ENCODE measurements around the gene IVD. TPM values are rescaled to one million over a fixed set of nuclear protein-coding genes. Genes with fewer than 3 reads are reported as not detected.

Gene IVD
- total RNA-seq, 1 donor from 2014 or later = 52.8 TPM

DNA sequence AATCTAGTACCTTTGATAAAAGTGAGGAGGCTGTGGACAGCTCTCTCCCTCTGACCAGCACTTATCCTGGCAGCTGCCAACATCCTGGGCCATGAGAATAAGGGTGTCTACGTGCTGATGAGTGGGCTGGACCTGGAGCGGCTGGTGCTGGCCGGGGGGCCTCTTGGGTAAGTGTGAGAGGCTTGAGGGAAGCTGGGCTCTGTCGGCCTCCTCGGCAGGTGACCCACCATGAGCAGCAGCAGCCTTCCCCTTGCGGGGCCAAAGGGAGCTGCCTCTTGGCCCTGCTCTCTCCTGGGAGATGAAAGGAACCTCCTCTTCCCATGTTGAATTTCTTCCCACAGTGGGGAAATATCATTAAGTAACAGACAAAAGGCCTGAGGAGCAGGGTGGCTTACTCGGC, 9.2 kb downstream of the IVD start:
- no peak for DNase-seq

DNA sequence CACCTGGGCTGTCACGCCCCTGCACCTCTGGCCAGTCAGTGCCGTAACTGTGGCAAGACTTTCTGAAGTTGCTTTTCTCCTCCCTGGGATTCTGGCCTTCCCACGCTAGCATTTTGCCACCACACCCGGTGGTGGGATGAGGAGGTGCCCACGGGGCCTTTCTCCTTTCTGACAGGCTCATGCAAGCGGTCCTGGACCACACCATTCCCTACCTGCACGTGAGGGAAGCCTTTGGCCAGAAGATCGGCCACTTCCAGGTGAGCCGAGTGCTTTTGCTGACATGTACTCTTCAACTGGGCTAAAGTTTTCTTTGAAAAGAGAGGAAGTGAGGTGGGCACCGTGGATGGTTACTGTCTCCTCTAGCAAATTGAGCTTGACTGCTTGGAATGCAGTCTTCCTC, 9.6 kb downstream of the IVD start:
- no peak for DNase-seq

DNA sequence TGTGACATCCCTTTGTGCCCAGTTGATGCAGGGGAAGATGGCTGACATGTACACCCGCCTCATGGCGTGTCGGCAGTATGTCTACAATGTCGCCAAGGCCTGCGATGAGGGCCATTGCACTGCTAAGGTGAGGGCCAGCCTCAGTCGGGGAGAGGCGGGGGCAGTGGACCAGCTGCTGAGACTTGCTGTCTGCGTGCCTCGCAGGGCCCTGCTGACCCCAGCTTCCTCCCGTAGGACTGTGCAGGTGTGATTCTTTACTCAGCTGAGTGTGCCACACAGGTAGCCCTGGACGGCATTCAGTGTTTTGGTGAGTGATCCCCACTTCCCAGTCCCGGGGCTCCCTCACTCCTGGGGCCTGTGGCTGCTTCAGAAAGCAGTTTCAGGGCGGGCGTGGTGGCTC, 10.5 kb downstream of the IVD start:
- DNase-seq = no peak

DNA sequence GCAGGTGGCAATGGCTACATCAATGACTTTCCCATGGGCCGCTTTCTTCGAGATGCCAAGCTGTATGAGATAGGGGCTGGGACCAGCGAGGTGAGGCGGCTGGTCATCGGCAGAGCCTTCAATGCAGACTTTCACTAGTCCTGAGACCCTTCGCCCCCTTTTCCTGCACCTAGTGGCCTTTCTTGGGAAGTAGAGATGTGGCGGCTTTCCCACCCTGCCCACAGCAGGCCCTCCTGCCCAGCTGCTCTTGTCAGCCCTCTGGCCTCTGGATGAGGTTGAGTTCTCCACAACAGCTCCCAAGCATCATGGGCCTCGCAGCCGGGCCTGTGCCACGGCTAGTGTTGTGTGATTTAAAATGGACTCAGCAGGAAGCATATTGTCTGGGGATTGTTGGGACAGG, 12.5 kb downstream of the IVD start:
- DNase-seq = no peak

DNA sequence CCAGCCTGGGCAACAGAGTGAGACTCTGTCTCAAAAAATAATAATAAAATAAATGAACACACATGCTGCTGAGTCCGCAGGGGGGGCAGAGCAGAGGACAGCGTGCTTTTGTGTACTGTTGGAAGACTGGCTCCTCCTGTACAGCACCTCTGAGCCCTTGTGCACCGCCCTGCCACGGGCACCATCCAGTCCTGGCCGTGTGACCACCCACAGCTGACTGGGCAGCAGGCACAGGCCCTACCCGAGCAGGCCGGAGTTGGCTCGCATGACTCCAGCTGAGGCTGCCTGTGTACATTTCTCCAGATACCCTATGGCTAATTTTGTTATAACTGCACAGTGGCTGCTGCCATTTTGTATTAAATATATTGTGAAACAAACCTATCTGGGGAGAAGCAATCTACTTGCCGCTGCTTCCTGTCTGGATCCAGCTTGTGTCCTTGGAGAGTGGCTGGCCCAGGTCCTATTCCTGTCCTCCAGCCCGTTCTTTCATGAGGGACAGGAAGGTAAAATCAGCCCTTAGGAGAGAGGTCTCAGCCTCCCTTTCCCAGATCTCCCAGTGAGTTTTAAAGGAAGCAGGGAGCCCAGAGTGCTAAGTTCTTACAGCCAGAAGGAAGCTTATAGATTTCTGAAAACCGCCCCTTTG, 14.6 kb downstream of the IVD start:
- DNase-seq = no peak

DNA sequence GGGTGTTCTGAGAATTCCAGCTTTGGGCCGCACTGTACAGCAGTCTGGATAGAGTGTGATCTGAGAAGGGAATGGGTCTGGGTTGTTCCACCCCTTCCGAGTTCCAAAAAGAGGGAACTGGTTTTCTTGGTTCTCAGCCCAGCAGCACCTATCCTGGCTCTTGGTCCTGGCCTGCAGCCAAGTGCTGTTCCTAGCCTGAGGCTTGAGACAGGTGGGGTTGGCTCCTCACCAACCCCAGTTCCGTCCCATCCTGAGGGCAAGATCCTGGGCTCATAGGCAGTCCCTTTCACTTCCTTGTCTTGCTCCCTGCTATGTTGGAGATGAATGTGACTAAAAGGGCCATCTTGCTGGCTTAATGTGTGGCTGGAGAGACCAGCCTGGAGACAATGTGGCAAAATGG, 15.2 kb downstream of the IVD start:
- peak; percentile 15 for DNase-seq

GRCh38 chr15:40421246-40422157, 15.9 kb downstream of the IVD start:
- peak; percentile 86 for DNase-seq

- peak; percentile 90 for DNase-seq
Measured at GRCh38 chr15:40424483-40425115, 19.0 kb downstream of the IVD start.

GRCh38 chr15:40425681-40426080, 20.1 kb downstream of the IVD start:
- DNase-seq = no peak

DNA sequence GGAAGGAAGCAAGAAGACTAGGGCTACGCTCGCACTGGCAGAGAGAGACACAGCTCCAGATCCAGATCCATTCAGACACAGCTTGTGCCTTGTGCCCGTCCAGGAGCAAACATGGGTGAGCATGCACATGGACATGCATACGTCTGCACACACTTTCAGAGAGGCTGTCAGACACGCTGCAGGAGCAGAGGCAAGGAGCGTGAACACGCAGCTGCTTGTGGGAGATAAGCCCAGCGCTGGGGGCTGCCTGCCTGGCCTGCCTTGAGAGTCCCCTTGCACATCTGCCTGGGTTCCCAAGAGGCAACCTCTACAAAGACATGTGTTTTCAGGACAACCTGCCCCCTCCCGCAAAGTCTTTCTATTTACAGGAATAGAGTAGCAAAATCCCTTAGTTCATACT, 21.6 kb downstream of the IVD start:
- DNase-seq = no peak

GRCh38 chr15:40428185-40428584, 22.6 kb downstream of the IVD start:
- no peak for DNase-seq

- DNase-seq = no peak
Measured at GRCh38 chr15:40429068-40429710, 23.6 kb downstream of the IVD start.

GRCh38 chr15:40430271-40430805, 24.7 kb downstream of the IVD start:
- DNase-seq = peak; percentile 18

DNA sequence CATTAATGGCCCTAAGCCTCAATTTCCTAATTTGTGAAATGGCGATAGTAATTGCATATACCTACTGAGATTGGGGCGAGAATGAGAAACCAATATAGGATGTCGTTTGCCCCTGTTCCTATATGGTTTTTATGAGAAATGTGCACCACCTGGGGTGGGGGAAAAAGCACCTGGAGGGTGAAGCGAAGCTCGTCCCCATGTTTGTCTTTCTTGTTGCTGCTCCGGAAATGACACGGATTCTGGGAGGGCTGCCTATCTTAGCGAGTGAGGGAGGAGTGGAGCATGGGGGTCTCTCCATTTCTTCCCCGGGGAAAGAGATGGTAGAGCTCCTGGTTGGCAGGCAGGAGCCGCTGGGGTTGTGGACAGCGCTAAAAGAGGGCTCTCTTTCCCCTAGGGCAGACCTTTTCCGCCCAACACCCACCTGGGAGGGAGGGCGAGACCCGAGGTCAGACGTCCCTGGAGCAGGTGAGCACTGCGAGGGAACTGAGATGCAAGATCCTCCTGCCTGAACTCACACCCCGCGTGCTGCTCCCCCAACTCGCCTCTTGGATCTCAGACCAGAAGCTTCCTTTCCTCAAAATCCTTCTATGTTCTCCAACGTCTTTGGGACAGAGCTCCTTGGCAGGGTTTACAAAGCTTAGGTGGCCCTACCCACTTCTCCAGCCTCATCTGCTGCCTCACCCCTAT, 29.6 kb downstream of the IVD start:
- no peak for DNase-seq

GRCh38 chr15:40435710-40436089, 30.1 kb downstream of the IVD start:
- no peak for DNase-seq

GRCh38 chr15:40436116-40436891, 30.7 kb downstream of the IVD start:
- DNase-seq = peak; percentile 41

DNA sequence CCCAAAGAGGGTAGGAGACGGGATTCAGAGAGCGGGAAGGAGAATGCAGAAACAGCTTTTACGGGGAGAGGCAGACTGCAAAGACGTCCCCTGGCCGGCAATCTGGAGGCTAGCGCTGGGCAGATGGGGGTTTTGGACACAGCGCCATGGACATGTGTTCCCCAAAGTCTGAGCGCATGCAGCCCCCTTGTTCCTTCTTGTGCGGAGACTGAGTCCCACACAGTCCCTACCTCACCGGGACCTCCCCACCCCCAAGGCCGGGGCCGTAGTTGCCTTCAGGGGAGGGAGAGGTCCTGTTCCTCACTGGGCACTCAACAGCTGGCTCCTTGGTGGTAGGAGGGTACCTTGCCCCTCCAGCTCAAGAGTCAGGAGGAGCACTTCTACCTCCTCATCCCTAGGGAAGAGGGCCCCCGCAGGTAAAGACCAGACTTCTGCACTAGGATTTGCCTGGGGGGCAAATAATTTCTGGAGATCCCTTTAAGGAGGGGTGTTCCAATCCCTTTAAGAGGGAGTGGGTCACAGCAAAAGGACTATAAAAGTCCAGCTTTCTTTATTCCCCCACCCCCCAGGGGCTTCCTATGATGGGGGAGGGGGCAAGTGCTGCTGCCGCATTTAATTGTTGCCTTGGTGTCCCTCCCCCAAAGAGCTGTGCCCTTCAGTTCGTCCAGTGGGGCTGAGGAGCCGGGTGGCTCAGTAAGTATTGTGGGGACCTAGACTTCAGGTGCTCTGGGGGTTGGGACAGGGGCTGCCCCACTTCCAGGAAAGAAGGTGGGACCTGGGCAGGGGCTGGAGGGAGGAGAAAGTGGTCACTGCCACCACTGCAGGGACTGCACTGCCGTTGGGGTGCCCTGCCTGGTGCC, 31.5 kb downstream of the IVD start:
- no peak for DNase-seq

GRCh38 chr15:40437752-40438687, 32.4 kb downstream of the IVD start:
- no peak for DNase-seq

DNA sequence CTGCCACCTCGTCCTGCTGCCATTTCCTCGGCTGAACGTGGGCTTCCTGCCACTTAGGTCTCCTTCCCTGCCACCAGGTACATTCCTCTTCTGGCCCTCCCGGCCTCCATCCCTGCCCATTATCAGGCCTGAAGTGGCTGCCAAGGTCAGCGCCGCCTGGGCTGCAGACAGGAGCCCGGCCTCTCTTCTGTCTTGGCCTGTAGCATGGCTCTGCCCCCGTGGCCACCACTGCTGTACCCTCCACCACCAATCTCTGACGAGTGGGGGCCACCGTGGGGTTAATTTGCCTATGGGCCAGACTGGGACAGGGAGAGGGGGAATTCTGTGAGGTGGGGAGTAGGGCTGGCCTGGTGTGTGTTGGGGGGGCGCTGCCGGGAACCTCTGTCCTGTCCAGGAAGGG, 33.1 kb downstream of the IVD start:
- DNase-seq = no peak

Measured in tongue (tissue), 2 donors.